LNCaP clone FGC (cell line): Measurements from ENCODE around the gene SPG7.

Source experiments
- DNase-seq: peaks from one replicate; pipeline ENCODE4 v3.0.0-alpha.2; 2011; ENCODE audit warnings: low read depth
- H3K4me3 ChIP-seq: 2 replicates; pipeline ENCODE4 v1.5.1; 2011; ENCODE audit warnings: mild to moderate bottlenecking, low read depth, low read length, control low read depth
- CTCF ChIP-seq: IDR thresholded peaks from 2 replicates; pipeline ENCODE4 v1.5.1; 2012; ENCODE audit warnings: mild to moderate bottlenecking; ENCODE audit not compliant: control insufficient read depth, insufficient read depth; ENCODE audit errors: extremely low read depth

The SPG7 gene

GRCh38 chr16:89556750-89557689, 48.8 kb downstream of the SPG7 start:
- DNase-seq, result no peak
- no peak overlapping the region for H3K4me3 ChIP-seq
- peak; percentile 85 for TF ChIP-seq CTCF

- no peak for TF ChIP-seq CTCF
Measured at GRCh38 chr16:89557690-89558490, 49.7 kb downstream of the SPG7 start.

GRCh38 chr16:89560378-89561141, 52.4 kb downstream of the SPG7 start, which contains the start of gene RPL13:
Gene RPL13 (plus strand): TSS chr16:89560682. CDS start chr16:89560960, 278 bp downstream.
- TF ChIP-seq CTCF, result no peak
- peak; percentile 80 for DNase-seq

More at GRCh38 chr16:89557690-89558490, 49.7 kb downstream of the SPG7 start:
- no peak overlapping the region for H3K4me3 ChIP-seq
- DNase-seq, result no peak

GRCh38 chr16:89561142-89561883, 53.1 kb downstream of the SPG7 start:
- TF ChIP-seq CTCF, result 0 out of 2 replicates have a peak, but pooled peaks have one; percentile 9
- DNase-seq, result no peak

More at GRCh38 chr16:89560378-89561141, 52.4 kb downstream of the SPG7 start, which contains the start of gene RPL13:
- H3K4me3 ChIP-seq, result peak within 1 kb of the TSS; percentile 94

GRCh38 chr16:89561884-89562599, 53.8 kb downstream of the SPG7 start:
- DNase-seq, result peak; percentile 34
- TF ChIP-seq CTCF, result no peak
- H3K4me3 ChIP-seq, result peak overlapping the region; percentile 94

More at GRCh38 chr16:89561142-89561883, 53.1 kb downstream of the SPG7 start:
- H3K4me3 ChIP-seq, result peak overlapping the region; percentile 94
